Neutrophil (primary cell): ENCODE data around the gene RPL34.
"Not testable (repeated sequence)": the region's sequence is repeated elsewhere in the genome, so short reads cannot be mapped to it uniquely, and the experiment has no call there.

Source experiments
- H3K27ac ChIP-seq: fragments of 200-600 bp; sonication (generic); 2 replicates; pipeline ENCODE4 v1.5.1; 2016; ENCODE audit warnings: mild to moderate bottlenecking, moderate library complexity
- H3K27me3 ChIP-seq: fragments of 200-600 bp; sonication (generic); 2 replicates; pipeline ENCODE4 v1.6.0; 2016; ENCODE audit warnings: mild to moderate bottlenecking
- H3K36me3 ChIP-seq: fragments of 200-600 bp; sonication (generic); 2 replicates; pipeline ENCODE4 v1.5.1; 2017
- H3K4me1 ChIP-seq, 2 experiments: fragments of 200-600 bp in 1 of 2; sonication (generic) in 1 of 2; 1 replicate in 1 of 2; 2 replicates in 1 of 2; pipeline versions ENCODE4 v1.5.1 to v1.6.1; 2013 to 2016; ENCODE audit warnings: low read depth in 1 of 2, low read length in 1 of 2, mild to moderate bottlenecking in 1 of 2, moderate library complexity in 1 of 2; ENCODE audit not compliant: control insufficient read depth in 1 of 2, insufficient read depth in 1 of 2
- H3K4me3 ChIP-seq, 2 experiments: fragments of 200-600 bp in 1 of 2; sonication (generic) in 1 of 2; 1 replicate in 1 of 2; 2 replicates in 1 of 2; pipeline ENCODE4 v1.5.1; 2013 to 2016; ENCODE audit warnings: low read depth in 1 of 2, low read length in 1 of 2, mild to moderate bottlenecking in 1 of 2, moderate library complexity in 1 of 2
- H3K9me3 ChIP-seq: fragments of 200-600 bp; sonication (generic); 2 replicates; pipeline ENCODE4 v1.5.1; 2016
- TF ChIP-seq, protein P1 (sequence below): fragments of 200-600 bp; sonication (generic); IDR thresholded peaks from 2 replicates; pipeline ENCODE4 v1.5.1; 2016; ENCODE audit warnings: antibody characterized with exemption

RPL34 gene

GRCh38 chr4:108588878-108589277, 31.5 kb upstream of the RPL34 start:
- Histone ChIP-seq H3K27me3 (no peaks in the 10 kb centered on the region), H3K4me1 (no peaks in the 10 kb centered on the region), H3K4me3 (no peak overlapping the region), H3K9me3 (no peaks in the 10 kb centered on the region), H3K27ac (no peak overlapping the region), H3K36me3 (no peaks in the 10 kb centered on the region)
- TF ChIP-seq, protein P1, sequence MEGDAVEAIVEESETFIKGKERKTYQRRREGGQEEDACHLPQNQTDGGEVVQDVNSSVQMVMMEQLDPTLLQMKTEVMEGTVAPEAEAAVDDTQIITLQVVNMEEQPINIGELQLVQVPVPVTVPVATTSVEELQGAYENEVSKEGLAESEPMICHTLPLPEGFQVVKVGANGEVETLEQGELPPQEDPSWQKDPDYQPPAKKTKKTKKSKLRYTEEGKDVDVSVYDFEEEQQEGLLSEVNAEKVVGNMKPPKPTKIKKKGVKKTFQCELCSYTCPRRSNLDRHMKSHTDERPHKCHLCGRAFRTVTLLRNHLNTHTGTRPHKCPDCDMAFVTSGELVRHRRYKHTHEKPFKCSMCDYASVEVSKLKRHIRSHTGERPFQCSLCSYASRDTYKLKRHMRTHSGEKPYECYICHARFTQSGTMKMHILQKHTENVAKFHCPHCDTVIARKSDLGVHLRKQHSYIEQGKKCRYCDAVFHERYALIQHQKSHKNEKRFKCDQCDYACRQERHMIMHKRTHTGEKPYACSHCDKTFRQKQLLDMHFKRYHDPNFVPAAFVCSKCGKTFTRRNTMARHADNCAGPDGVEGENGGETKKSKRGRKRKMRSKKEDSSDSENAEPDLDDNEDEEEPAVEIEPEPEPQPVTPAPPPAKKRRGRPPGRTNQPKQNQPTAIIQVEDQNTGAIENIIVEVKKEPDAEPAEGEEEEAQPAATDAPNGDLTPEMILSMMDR, result no peak

GRCh38 chr4:108589961-108590360, 30.4 kb upstream of the RPL34 start:
- H3K9me3 ChIP-seq, result no peaks in the 10 kb centered on the region
- TF ChIP-seq, protein P1, result no peak
- no peak overlapping the region for H3K27ac ChIP-seq
- no peaks in the 10 kb centered on the region for H3K36me3 ChIP-seq
- no peaks in the 10 kb centered on the region for H3K4me1 ChIP-seq
- H3K4me3 ChIP-seq, result no peak overlapping the region
- H3K27me3 ChIP-seq, result no peaks in the 10 kb centered on the region

DNA sequence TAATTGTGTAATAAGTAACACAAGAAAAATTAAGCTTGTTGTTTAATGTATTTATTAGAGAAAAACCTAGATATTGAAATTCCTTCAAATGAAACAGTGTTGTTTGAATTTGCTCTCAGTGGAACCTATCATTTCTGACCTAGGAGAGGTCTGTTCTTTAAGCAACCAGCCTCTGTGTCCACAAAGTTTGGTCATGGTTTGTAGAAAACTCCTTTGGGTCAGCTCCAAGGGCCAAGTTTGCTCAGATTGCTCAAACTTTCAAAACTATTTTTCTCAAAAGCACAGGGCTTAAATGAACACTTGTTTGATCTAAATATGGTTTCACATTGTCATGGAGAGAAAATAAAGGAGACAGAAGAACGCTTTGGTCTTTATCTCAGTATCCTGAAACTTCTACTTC, 29.6 kb upstream of the RPL34 start:
- TF ChIP-seq, protein P1, result no peak
- Histone ChIP-seq H3K4me3 (no peak overlapping the region), H3K27ac (no peak overlapping the region), H3K4me1 (no peaks in the 10 kb centered on the region), H3K27me3 (no peaks in the 10 kb centered on the region), H3K9me3 (no peaks in the 10 kb centered on the region), H3K36me3 (no peaks in the 10 kb centered on the region)

DNA sequence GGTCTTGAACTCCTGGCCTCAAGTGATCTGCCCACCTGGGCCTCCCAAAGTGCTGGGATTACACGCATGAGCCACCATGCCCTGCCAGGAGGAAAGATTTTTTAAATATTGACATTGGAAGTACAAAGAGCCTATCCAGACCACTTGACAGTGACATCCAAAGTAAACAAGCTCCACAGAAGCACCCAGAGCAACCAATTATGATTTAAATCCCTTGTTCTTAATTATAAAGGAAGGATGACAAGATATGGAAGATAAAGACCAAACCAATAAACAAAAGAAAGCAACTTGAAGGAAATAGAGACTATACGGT, 27.7 kb upstream of the RPL34 start:
- TF ChIP-seq, protein P1, result no peak
- Histone ChIP-seq H3K9me3 (no peaks in the 10 kb centered on the region), H3K4me1 (no peaks in the 10 kb centered on the region), H3K27ac (no peak overlapping the region), H3K4me3 (no peak overlapping the region), H3K36me3 (no peaks in the 10 kb centered on the region), H3K27me3 (no peaks in the 10 kb centered on the region)

DNA sequence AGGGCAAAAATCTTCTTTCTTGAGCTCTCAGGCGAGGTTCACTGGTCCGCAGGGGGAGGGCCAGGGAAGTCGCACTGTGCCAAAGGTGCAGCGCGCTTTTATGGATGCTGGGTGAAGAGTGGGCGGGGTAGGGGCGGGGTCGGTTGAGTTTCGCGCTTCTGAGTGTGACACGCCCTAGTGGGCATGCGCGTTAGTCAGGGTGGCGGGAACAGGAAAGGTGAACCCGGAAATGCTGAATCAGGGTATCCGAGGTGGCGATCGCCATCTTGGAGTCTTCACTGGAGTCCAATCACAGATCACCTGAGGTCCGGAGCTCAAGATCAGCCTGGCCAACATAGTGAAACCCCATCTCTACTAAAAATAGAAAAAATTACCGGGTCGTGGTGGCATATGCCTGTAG, 26.1 kb upstream of the RPL34 start:
- H3K27ac ChIP-seq, H3K9me3 ChIP-seq, H3K4me3 ChIP-seq, H3K27me3 ChIP-seq, H3K36me3 ChIP-seq, H3K4me1 ChIP-seq: not testable (repeated sequence)

- TF ChIP-seq, protein P1, result no peak
- Histone ChIP-seq H3K27me3 (no peaks in the 10 kb centered on the region), H3K9me3 (no peaks in the 10 kb centered on the region), H3K4me3 (no peak overlapping the region), H3K27ac (no peak overlapping the region), H3K36me3 (no peaks in the 10 kb centered on the region), H3K4me1 (no peaks in the 10 kb centered on the region)
Measured at GRCh38 chr4:108596344-108596743, 24.0 kb upstream of the RPL34 start.
